IMR-90 (cell line): ENCODE measurements around the gene C16orf87.

Experiments
- CTCF ChIP-seq: conservative IDR thresholded peaks from 2 replicates; pipeline ENCODE4 v1.5.1; 2012; ENCODE audit warnings: mild to moderate bottlenecking, low read depth, low read length, improper control_type of control experiment
- MAFK ChIP-seq: IDR thresholded peaks from 2 replicates; pipeline ENCODE4 v1.6.1; 2012; ENCODE audit warnings: low read depth, low read length, improper control_type of control experiment
- MAZ ChIP-seq: IDR thresholded peaks from 2 replicates; pipeline ENCODE4 v1.6.1; 2012; ENCODE audit warnings: low read depth, mild to moderate bottlenecking, low read length, improper control_type of control experiment, moderate library complexity, borderline replicate concordance
- POLR2A ChIP-seq: IDR thresholded peaks from 2 replicates; pipeline ENCODE4 v1.6.1; 2012; ENCODE audit warnings: mild to moderate bottlenecking, low read depth, low read length
- RAD21 ChIP-seq: IDR thresholded peaks from 2 replicates; pipeline ENCODE4 v1.6.1; 2012; ENCODE audit warnings: low read length, improper control_type of control experiment
- RCOR1 ChIP-seq: IDR thresholded peaks from 2 replicates; pipeline ENCODE4 v1.6.1; 2012; ENCODE audit warnings: mild to moderate bottlenecking, low read length, improper control_type of control experiment; ENCODE audit not compliant: insufficient replicate concordance
- RFX5 ChIP-seq: IDR thresholded peaks from 2 replicates; pipeline ENCODE4 v1.8.0; 2012; ENCODE audit warnings: low read depth, mild to moderate bottlenecking, low read length, moderate library complexity
- SMC3 ChIP-seq: fragments of 150-350 bp; IDR thresholded peaks from 2 replicates; pipeline ENCODE4 v1.6.1; 2016; ENCODE audit warnings: low read depth, mild to moderate bottlenecking, antibody characterized with exemption, low read length, moderate library complexity
- USF2 ChIP-seq: fragments of 150-350 bp; IDR thresholded peaks from 2 replicates; pipeline ENCODE4 v1.6.1; 2017; ENCODE audit warnings: mild to moderate bottlenecking, antibody characterized with exemption, low read length, low read depth

- TF ChIP-seq RFX5 (no peak), SMC3 (no peak), CTCF (no peak), RAD21 (no peak), POLR2A (peak; percentile 61), MAZ (peak; percentile 80), MAFK (no peak), RCOR1 (peak; percentile 2), USF2 (peak; percentile 31; the same call in 1 of the 2 replicates)
Measured at GRCh38 chr16:46830902-46831647, at the start of gene C16orf87.
